OCI-LY3 (cell line): ENCODE results near the gene LRRC4C.

ENCODE experiments used
- H2AFZ ChIP-seq: fragments of 200-600, 300-600 bp; shearing (Covaris generic); 2 replicates; pipeline ENCODE4 v1.6.0; 2014; ENCODE audit warnings: antibody characterized with exemption, low read depth, low read length
- H3K27ac ChIP-seq: fragments of 200-600, 300-600 bp; sonication (generic); 2 replicates; pipeline ENCODE4 v1.5.1; 2014; ENCODE audit warnings: mild to moderate bottlenecking, low read length, moderate library complexity, mixed read lengths
- H3K27me3 ChIP-seq: fragments of 200-600, 300-600 bp; sonication (generic); 2 replicates; pipeline ENCODE4 v1.6.1; 2014; ENCODE audit warnings: low read depth, low read length, mixed read lengths
- H3K36me3 ChIP-seq: fragments of 200-600, 300-600 bp; sonication (generic); replicated peaks from 2 replicates; pipeline ENCODE3; 2014; ENCODE audit warnings: low read depth, low read length, mixed read lengths
- H3K4me1 ChIP-seq: fragments of 300-600, 200-600 bp; sonication (generic); 2 replicates; pipeline ENCODE4 v1.6.1; 2014; ENCODE audit warnings: low read length, mixed read lengths
- H3K4me2 ChIP-seq: fragments of 200-600, 300-600 bp; sonication (generic); 2 replicates; pipeline ENCODE4 v1.6.1; 2014; ENCODE audit warnings: low read length, mixed read lengths
- H3K4me3 ChIP-seq: fragments of 300-600, 200-600 bp; sonication (generic); 2 replicates; pipeline ENCODE4 v1.5.1; 2014; ENCODE audit warnings: antibody characterized with exemption, mild to moderate bottlenecking, low read length, moderate library complexity
- H3K79me2 ChIP-seq: fragments of 300-600, 200-600 bp; shearing (Covaris generic); 2 replicates; pipeline ENCODE4 v1.6.1; 2014; ENCODE audit warnings: mild to moderate bottlenecking, low read length, mixed read lengths
- H3K9ac ChIP-seq: fragments of 300-600, 200-600 bp; shearing (Covaris generic); 2 replicates; pipeline ENCODE4 v1.6.0; 2014; ENCODE audit warnings: mild to moderate bottlenecking, low read length, moderate library complexity
- H3K9me3 ChIP-seq: fragments of 200-600, 300-600 bp; shearing (Covaris generic); 2 replicates; pipeline ENCODE4 v1.6.1; 2014; ENCODE audit warnings: low read length, mixed read lengths; ENCODE audit not compliant: insufficient read depth
- H4K20me1 ChIP-seq: fragments of 200-600, 300-600 bp; sonication (generic); 2 replicates; pipeline ENCODE4 v1.6.1; 2016; ENCODE audit warnings: low read length, mixed read lengths; ENCODE audit not compliant: insufficient read depth
- CTCF ChIP-seq: fragments of 200-600, 300-600 bp; sonication (generic); IDR thresholded peaks from 2 replicates; pipeline ENCODE4 v1.5.1; 2014; ENCODE audit warnings: antibody characterized with exemption, low read length, low read depth
- EZH2phosphoT487 ChIP-seq: fragments of 200-600 bp; shearing (Covaris generic); IDR thresholded peaks from 2 replicates; pipeline ENCODE4 v1.6.1; 2018; ENCODE audit warnings: antibody characterized with exemption, mixed run types, low read depth

LRRC4C gene

GRCh38 chr11:40391679-40392078, 1067.8 kb downstream of the LRRC4C start:
- no peaks in the 10 kb centered on the region for H3K27me3 ChIP-seq
- TF ChIP-seq EZH2phosphoT487 (no peak), CTCF (no peak)
- no peak overlapping the region for H3K9ac ChIP-seq
- H3K27ac ChIP-seq = no peak overlapping the region
- no peak overlapping the region for H2AFZ ChIP-seq
- no peaks in the 10 kb centered on the region for H3K4me1 ChIP-seq
- no peak overlapping the region for H3K4me3 ChIP-seq
- H4K20me1 ChIP-seq = no peaks in the 10 kb centered on the region
- H3K4me2 ChIP-seq = no peak overlapping the region
- H3K79me2 ChIP-seq = no peaks in the 10 kb centered on the region
- no peaks in the 10 kb centered on the region for H3K9me3 ChIP-seq
- H3K36me3 ChIP-seq = no peaks in the 10 kb centered on the region

- no peaks in the 10 kb centered on the region for H3K79me2 ChIP-seq
- no peak overlapping the region for H3K27ac ChIP-seq
- H3K4me2 ChIP-seq = no peak overlapping the region
- no peaks in the 10 kb centered on the region for H3K27me3 ChIP-seq
- TF ChIP-seq EZH2phosphoT487 = no peak
- TF ChIP-seq CTCF = no peak
- H4K20me1 ChIP-seq = no peaks in the 10 kb centered on the region
- H2AFZ ChIP-seq = no peak overlapping the region
- no peak overlapping the region for H3K4me3 ChIP-seq
- no peak overlapping the region for H3K9ac ChIP-seq
- H3K4me1 ChIP-seq = no peaks in the 10 kb centered on the region
- no peaks in the 10 kb centered on the region for H3K9me3 ChIP-seq
- H3K36me3 ChIP-seq = no peaks in the 10 kb centered on the region
Measured at GRCh38 chr11:40388097-40388818, 1071.2 kb downstream of the LRRC4C start.

- Histone ChIP-seq H3K36me3 (no peaks in the 10 kb centered on the region), H3K9me3 (no peaks in the 10 kb centered on the region), H3K27ac (no peak overlapping the region), H3K27me3 (no peaks in the 10 kb centered on the region), H2AFZ (no peak overlapping the region), H3K9ac (no peak overlapping the region), H3K4me3 (no peak overlapping the region), H3K79me2 (no peaks in the 10 kb centered on the region), H4K20me1 (no peaks in the 10 kb centered on the region), H3K4me2 (no peak overlapping the region), H3K4me1 (no peaks in the 10 kb centered on the region)
- TF ChIP-seq EZH2phosphoT487 (no peak), CTCF (no peak)
Measured at GRCh38 chr11:40387240-40387980, 1072.0 kb downstream of the LRRC4C start.

- Histone ChIP-seq H3K4me3 (no peak overlapping the region), H3K27me3 (no peaks in the 10 kb centered on the region), H3K27ac (no peak overlapping the region), H3K4me1 (no peaks in the 10 kb centered on the region), H3K36me3 (no peaks in the 10 kb centered on the region), H3K9me3 (no peaks in the 10 kb centered on the region), H2AFZ (no peak overlapping the region), H3K79me2 (no peaks in the 10 kb centered on the region), H3K4me2 (no peak overlapping the region), H3K9ac (no peak overlapping the region), H4K20me1 (no peaks in the 10 kb centered on the region)
- TF ChIP-seq CTCF (no peak), EZH2phosphoT487 (no peak)
Measured at GRCh38 chr11:40384991-40385390, 1074.5 kb downstream of the LRRC4C start.
